ENCODE data around the gene MS4A6A. TPM values are rescaled to one million over a fixed set of nuclear protein-coding genes. Genes with fewer than 3 reads are reported as not detected.

Gene MS4A6A
- total RNA-seq, 2 donors from 2014 or later = not detected

- no peak for DNase-seq
- no peak overlapping the region for H3K4me3 ChIP-seq (ENCODE audit: low read length)
- 94 to 97% methylated on average over 4 of the region's 4 CpGs for WGBS, 2 experiments (ENCODE audit: insufficient coverage in 1 of 2, insufficient read length in 1 of 2)
- peaks cover 46% of the 10 kb centered on the region for H3K27me3 Mint-ChIP-seq (ENCODE audit: insufficient read depth)
- no peak overlapping the region for H3K27ac Mint-ChIP-seq
- no peaks in the 10 kb centered on the region for H3K36me3 Mint-ChIP-seq (ENCODE audit: low read depth)
- peaks cover 24% of the 10 kb centered on the region for H3K27me3 ChIP-seq (ENCODE audit: control insufficient read depth, insufficient read depth, low read length, poor library complexity, severe bottlenecking)
- no peaks in the 10 kb centered on the region for H3K9me3 Mint-ChIP-seq
- no peaks in the 10 kb centered on the region for H3K4me1 ChIP-seq (ENCODE audit: control insufficient read depth, insufficient read depth, low read length)
- no peak overlapping the region for H3K4me3 Mint-ChIP-seq
- H3K36me3 ChIP-seq (ENCODE audit: control insufficient read depth, insufficient read depth, low read length) = no peaks in the 10 kb centered on the region
- no peak overlapping the region for H3K9ac ChIP-seq (ENCODE audit: extremely low read depth, low read length, poor library complexity, severe bottlenecking)
- H3K9me3 ChIP-seq (ENCODE audit: control insufficient read depth, low read length) = no peaks in the 10 kb centered on the region
- peaks cover 10% of the 10 kb centered on the region for H3K4me1 Mint-ChIP-seq
- H3K27ac ChIP-seq (ENCODE audit: low read depth, low read length) = no peak overlapping the region
- no peak for TF ChIP-seq CTCF (conservative IDR thresholded peaks at IDR 0.05)
These were observed 28.3 kb upstream of the MS4A6A start for GRCh38 chr11:60211206-60211605.

- H3K27ac ChIP-seq (ENCODE audit: low read depth, low read length) = no peak overlapping the region
- H3K9ac ChIP-seq (ENCODE audit: extremely low read depth, low read length, poor library complexity, severe bottlenecking) = no peak overlapping the region
- no peak overlapping the region for H3K4me3 Mint-ChIP-seq
- H3K36me3 ChIP-seq (ENCODE audit: control insufficient read depth, insufficient read depth, low read length) = no peaks in the 10 kb centered on the region
- TF ChIP-seq CTCF (conservative IDR thresholded peaks at IDR 0.05) = no peak
- WGBS, 2 experiments (ENCODE audit: insufficient coverage in 1 of 2, insufficient read length in 1 of 2) = 96% methylated on average over 3 of the region's 3 CpGs
- H3K27ac Mint-ChIP-seq = no peak overlapping the region
- no peak for DNase-seq
- no peaks in the 10 kb centered on the region for H3K9me3 Mint-ChIP-seq
- H3K36me3 Mint-ChIP-seq (ENCODE audit: low read depth) = no peaks in the 10 kb centered on the region
- H3K4me3 ChIP-seq (ENCODE audit: low read length) = no peak overlapping the region
- no peaks in the 10 kb centered on the region for H3K4me1 ChIP-seq (ENCODE audit: control insufficient read depth, insufficient read depth, low read length)
- no peaks in the 10 kb centered on the region for H3K9me3 ChIP-seq (ENCODE audit: control insufficient read depth, low read length)
- H3K4me1 Mint-ChIP-seq = peaks cover 10% of the 10 kb centered on the region
- H3K27me3 ChIP-seq (ENCODE audit: control insufficient read depth, insufficient read depth, low read length, poor library complexity, severe bottlenecking) = peaks cover 31% of the 10 kb centered on the region
- peaks cover 52% of the 10 kb centered on the region for H3K27me3 Mint-ChIP-seq (ENCODE audit: insufficient read depth)
These were observed 27.1 kb upstream of the MS4A6A start for GRCh38 chr11:60209977-60210376.

DNA sequence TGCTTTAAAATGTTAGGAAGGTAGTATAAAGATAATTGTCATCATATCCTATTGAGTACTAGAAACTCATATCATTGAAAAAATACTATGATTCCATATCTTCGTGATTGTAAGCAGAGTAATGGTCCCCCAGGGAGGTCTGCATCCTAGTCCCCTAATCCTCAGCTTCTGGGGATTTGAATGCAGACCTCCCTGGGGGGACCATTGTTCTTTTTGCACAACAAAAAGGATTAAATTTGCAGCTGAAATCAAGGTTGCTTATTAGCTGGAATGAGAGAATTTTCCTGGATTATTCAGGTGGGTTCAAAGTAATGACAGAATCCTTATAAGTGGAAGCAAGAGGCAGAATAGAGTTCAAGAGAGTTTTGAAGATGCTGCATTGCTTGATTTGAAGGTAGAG, 26.1 kb upstream of the MS4A6A start:
- no peak for DNase-seq

More for the DNA sequence above, 26.1 kb upstream of the MS4A6A start:
- H3K9ac ChIP-seq (ENCODE audit: extremely low read depth, low read length, poor library complexity, severe bottlenecking) = no peak overlapping the region
- peaks cover 10% of the 10 kb centered on the region for H3K4me1 Mint-ChIP-seq
- peaks cover 57% of the 10 kb centered on the region for H3K27me3 Mint-ChIP-seq (ENCODE audit: insufficient read depth)
- H3K4me3 Mint-ChIP-seq = no peak overlapping the region
- no peaks in the 10 kb centered on the region for H3K36me3 Mint-ChIP-seq (ENCODE audit: low read depth)
- no peak overlapping the region for H3K27ac Mint-ChIP-seq
- no peak for TF ChIP-seq CTCF (conservative IDR thresholded peaks at IDR 0.05)
- no peak overlapping the region for H3K27ac ChIP-seq (ENCODE audit: low read depth, low read length)
- 60 to 65% methylated on average over 1 of the region's 1 CpG for WGBS, 2 experiments (ENCODE audit: insufficient coverage in 1 of 2, insufficient read length in 1 of 2)
- H3K4me3 ChIP-seq (ENCODE audit: low read length) = no peak overlapping the region
- H3K27me3 ChIP-seq (ENCODE audit: control insufficient read depth, insufficient read depth, low read length, poor library complexity, severe bottlenecking) = peaks cover 38% of the 10 kb centered on the region
- no peaks in the 10 kb centered on the region for H3K9me3 Mint-ChIP-seq
- H3K36me3 ChIP-seq (ENCODE audit: control insufficient read depth, insufficient read depth, low read length) = no peaks in the 10 kb centered on the region
- no peaks in the 10 kb centered on the region for H3K4me1 ChIP-seq (ENCODE audit: control insufficient read depth, insufficient read depth, low read length)
- no peaks in the 10 kb centered on the region for H3K9me3 ChIP-seq (ENCODE audit: control insufficient read depth, low read length)
